EH (cell line): ENCODE measurements around the gene BCAR3.
A peak's percentile ranks its signal among the peaks of the same experiment; 100 is the strongest.

Experiments
- DNase-seq: peaks from one replicate; pipeline ENCODE4 v3.0.0-alpha.2; 2015; ENCODE audit warnings: low read depth

Gene BCAR3

DNA sequence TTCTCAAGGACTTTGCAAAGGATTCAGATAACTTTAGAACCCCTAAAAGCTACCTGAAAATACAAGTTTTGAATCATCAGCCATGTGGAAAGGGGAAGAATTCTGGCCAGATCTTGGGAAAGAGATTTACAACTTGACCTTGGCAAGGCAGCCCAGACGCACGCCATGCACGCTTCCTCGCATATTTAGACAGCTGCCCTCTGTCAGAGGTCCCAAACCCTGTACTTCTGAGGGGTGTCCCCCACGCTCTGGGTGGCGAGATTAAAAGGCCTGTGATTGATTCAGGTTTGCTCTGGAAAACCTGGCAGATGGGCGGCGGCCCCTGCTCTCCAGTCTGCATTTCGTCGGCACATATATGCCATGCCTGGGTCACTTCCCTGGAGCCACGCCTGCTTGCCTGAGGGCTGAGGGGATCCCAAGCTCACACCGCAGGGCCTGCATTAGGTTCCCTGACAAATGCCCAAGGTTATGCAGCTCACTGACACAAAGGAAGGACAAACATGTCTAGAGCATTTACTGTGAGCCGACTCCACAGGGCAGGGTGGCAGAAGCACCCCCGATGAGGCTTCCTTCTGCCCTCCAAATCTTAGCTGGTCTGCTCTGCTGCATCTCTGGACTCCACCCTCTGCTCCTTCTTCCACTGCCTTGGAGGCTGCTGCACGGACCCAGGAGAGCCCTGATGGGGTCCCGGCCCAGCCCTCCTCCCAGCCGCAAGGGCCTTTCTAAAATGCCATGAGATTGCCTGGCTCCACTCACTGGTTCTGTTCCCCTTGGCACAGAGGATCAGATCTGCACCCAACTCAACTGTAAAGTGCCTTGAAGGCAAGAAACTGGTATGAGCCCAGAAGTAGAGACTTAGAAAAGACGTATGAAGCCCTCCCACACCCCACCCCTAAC, 103.9 kb downstream of the BCAR3 start:
- DNase-seq = no peak

DNA sequence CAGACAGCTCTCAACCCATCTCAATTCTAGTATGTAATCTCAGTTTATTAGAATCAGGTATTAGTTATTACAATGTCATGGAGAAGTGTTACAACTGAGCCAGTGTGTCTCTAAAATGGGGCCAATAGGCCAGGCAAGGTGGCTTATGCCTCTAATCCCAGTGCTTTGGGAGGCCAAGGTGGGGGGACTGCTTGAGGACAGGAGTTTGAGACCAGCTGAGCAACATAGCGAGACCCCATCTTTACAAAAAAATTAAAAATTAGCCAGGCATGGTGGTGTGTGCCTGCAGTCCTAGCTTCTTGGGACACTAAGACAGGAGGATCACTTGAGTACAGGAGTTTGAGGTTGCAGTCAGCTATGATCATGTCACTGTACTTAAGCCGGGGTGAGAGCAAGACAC, 104.9 kb downstream of the BCAR3 start:
- DNase-seq = no peak

DNA sequence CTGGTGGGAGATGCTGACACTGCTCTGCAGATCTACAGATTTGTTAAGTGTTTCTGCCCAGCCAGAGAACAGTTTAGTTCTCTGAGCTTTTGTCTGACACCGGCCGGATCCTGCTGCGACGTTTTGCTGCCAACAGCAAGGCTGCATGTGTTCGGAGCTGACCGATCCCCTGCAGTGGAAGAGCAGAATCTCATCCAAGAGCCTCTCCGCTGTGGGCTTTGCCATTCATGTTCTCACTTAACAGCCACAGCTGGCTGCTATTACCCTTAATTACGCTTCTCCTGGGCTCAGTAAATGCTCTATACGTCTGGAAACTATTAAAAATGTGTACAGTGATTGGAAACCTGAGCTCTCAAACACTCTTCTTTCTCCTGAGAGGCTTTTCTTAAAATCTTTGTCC, 105.3 kb downstream of the BCAR3 start:
- no peak for DNase-seq

DNA sequence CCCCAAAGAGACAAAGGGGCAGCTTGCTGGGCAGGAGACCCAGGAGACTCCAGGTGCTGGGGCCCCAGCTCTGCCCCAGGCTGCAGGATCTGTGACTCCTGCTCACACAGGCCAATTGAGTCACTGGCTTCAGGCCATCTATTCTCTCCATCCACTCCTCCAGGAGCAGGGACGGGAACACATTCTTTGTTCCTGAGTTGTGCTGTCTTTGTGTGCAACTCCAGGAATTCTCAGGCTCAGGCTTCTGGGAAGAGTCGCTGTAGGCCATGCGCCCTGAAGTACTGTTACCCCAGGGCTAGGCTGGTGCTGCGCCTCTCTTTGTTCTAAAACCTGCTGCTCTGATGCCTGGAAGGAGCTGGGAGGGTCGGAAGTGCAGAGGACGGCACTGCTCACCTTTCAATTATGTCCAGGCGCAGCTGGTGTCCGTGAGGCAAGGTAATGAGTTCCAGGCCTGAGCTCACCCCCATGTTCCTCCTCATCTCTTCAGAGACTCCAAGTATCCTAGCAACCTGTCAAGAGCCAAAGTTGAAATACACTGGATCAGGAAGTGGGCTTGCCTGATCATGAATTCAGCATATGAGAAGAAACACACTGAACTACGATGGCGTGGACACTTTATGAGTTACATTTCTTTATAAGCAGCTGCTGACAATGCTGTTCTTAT, 105.9 kb downstream of the BCAR3 start:
- peak; percentile 61 for DNase-seq

DNA sequence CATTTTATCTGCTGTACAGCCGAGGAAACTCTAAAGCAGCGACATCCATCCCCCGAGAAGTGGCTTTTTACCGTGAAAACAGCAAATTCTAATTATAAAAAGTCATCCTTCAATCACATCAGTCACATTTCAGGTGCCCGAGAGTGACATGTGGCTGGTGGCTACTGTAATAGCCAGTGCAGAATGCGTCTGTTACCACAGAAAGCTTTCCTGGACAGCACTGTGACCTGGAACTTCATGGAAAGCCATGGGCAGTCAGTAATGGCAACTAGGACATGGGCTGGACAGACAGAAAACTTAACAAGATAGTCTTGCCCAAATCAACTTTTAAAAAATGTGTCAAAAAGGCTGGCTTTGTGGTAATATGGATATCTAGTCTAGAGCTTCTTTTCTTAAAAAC, 106.6 kb downstream of the BCAR3 start:
- DNase-seq = no peak

DNA sequence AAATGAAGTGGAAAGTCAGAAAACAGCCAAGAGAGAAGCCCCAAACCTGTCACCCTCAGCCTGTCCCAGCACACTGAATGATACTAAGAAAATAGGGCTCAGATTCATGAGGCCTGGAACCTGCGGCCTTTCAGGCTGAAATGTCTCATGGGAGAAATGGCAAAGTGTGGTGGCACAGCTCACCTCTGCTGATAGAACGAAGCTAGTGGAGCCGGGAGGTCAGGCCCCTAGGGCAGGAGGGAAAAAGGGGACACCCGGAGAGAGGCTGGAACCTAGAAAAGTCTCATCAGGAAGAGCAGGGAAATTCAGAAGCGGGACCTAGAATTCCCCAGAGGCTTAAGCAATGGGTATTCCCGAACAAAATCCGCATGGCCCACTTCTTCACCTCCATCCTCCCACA, 107.1 kb downstream of the BCAR3 start:
- DNase-seq = no peak

DNA sequence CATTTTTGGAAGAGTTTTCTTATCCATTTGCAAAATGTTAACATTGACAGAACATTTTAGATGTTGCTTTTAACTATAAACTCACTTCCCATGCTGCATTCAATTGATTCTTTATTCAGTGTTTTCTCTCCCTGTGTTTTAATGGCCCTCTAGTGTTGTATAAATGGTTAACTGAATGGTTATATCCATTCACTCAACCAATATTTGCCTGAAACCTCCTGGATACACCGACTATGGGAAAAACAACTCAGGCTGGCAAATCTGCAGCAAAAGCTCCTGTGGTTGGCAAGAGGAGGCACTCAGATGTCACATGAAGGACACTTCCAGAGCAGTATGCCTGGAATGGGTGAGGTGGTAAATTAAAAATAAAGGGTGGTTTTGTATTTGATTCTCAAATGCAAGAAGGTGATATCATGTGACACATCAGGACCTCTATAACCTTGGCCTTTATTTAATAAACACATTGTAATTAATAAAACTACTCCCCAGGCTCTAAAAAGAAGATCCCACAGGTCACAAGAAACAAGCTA, 107.6 kb downstream of the BCAR3 start:
- no peak for DNase-seq

DNA sequence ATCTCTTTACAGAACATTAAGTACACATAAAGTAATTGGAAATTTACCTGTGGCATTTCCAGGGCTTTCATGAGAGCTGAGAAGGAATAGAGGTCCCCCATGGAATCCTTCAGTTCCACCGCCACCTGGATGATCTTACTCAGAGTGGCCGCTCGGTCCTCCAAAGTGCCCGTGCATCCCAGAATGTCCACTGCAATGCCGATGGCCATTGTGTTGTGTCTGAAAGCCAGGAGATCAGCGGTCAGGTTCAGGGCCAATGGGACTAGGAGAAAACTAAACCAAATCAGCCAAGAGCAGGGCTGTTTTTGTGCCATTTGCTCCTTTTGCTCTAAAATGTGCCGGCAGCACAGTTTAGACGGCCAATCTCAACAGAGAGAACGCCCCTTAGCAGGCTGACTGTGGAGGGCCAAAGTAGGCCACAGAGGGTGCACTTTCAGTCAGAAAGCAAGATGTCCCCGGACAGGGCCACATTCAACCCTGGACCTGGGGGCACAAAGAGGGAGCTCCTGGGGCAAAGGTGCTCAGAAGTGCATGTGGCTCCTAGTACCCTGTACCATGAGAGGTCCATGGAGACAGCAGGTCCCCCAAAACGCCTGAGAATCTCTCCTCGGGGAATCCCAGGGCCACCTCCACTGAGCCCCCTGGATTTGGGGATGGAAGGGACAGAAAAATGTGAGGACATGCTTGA, 109.9 kb downstream of the BCAR3 start:
- DNase-seq = no peak

DNA sequence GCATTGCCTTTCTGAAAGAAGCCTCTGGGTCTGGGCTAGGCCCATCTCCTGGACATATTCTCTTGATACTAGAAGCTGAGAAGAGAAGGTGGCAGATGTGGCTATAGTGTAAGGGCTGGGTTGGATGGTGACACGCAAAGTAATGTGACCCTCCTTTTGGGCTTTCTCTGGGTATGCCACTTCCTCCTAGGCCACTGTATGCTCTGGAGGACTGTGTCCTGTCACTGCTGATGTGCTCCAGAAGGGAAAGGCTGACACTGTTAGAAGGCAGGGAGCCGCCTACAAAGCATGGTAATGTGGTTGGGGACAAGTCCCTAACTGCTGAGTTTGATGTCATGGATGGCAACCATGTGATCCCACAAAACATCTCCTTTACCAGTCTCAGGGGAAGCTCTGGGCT, 112.1 kb downstream of the BCAR3 start:
- DNase-seq = no peak

DNA sequence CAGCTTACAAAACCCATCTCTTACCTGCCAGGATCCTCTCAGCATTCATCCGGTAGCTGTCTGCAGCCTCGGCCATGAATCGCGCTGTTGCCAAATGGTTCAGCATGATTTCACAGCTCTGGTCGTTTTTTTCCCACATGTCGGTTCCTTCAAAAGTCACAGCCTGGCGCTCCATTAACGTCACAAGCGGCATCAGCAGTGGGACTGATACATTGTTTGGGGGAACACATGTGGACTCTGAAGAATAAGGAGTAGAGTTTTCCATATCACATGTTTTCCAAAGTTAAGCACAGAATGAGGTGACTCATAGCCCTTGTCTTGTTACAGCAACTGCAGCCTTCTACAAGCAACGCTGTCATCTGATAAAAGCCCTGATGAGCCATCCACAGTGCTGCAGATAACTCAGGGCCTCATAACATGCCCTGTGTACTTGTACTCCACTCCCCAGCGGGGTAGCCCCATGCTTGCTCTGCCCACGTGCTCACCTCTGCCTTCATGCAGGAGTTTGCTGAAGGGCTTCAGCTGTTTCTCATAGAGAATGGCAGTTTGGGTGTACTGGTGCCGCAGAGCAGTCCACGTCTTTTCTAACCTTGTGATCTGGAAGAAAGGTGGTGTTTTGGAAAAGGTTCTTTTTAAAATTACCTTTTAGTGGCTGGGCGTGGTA, 114.2 kb downstream of the BCAR3 start:
- DNase-seq = peak; percentile 91

DNA sequence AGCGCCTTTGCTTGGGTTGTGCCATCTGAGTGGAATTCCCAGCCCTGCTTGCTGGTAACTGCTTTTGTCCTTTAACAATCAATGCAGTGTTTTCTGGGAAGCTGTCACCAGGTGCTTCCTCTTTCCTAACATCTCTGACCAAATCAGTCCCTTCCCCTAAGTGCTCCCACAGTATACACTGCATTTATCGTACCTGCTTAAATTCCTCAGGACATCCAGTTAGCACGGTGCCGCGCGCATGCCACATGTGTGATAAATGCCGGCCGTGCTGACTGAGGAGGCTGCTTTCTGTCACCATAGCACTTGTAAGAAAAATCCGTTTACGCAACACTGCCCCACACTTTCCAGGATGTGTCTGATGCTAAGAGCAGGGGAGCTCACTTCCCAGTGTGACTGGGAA, 115.4 kb downstream of the BCAR3 start:
- DNase-seq = no peak

DNA sequence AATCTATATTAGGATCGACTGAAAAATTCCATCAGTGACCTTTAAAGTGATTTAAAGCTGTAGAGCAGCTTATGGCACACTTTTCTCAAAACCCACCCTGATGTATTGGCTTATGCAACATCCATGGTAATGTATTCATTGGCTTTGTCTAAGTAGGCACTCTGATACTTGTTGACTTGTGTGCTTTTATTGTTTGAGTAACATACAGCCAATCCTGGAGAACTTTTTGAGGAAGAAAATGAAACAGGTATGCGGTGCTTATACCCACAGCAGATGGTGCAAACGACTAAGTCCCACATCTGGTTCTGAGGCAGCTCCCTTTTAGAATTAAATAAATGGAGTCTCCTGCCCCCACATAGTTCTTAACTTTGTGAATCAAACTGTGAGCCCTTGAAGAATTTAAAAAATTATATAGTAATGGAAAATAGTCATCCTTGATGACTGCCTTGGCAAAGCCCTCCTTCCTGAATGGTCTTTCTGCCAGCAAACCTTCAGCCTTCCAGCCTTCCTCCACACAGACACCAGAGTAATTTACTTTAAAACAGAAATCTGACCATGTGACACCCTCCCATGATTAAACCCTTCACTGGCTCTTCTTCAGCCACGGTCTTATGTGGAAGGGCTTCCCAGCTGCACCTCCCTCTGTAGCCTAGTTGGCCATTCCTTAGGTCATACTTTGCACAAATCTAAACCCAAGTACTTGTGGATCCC, 116.0 kb downstream of the BCAR3 start:
- DNase-seq = peak; percentile 79

DNA sequence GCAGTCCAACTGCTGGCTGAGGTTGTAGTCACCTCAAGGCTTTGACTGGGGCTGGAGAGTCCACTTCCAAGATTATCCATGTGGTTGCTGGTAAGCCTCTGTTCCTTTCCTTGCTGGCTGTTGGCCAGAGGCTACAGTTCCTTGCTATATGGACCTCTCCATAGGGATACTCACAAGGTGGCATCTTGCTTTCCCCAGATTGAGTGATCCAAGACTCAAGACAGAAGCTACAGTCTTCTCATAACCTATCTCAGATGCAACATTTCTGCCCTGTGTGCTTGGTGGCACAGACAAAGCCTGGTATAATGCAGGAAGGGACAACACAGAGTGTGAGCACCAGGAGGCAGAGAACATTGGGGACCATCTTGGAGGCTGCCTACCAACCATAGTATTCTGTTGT, 121.9 kb downstream of the BCAR3 start:
- DNase-seq = no peak

DNA sequence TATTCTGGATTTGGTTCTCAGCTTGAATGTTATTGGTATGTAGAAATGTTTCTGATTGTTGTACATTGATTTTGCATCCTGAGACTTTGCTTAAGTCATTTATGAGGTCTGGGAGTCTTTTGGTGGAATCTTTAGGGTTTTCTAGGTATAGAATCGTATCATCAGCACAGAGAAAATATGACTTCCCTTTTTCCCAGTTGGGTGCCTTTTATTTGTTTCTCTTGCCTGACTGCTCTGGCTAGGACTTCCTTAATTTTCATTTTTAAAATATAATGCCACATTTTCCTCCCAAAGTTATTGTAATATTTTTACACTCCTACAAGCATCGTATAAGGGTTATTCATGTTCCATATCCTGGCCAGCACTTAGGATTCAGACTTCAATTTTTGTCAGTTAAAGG, 122.6 kb downstream of the BCAR3 start:
- no peak for DNase-seq

DNA sequence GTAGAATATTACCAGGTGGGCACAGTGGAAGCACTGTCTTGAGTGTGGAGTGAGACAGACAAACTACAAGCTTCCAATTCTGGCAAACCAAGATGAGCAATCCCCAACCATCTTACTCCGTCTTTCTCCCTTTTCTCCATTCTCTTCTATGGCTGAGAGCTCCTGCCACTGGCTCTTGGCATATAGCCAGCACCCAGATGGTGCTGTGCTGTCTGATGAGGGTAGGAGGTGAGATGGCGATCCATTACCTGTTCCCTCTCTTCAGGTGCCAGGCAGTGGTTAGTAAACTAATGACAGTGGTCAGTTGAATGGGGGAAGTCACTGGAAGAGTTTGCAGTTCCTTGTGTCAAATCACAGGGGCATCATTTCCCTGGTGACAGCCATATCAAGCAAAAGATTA, 125.3 kb downstream of the BCAR3 start:
- no peak for DNase-seq

DNA sequence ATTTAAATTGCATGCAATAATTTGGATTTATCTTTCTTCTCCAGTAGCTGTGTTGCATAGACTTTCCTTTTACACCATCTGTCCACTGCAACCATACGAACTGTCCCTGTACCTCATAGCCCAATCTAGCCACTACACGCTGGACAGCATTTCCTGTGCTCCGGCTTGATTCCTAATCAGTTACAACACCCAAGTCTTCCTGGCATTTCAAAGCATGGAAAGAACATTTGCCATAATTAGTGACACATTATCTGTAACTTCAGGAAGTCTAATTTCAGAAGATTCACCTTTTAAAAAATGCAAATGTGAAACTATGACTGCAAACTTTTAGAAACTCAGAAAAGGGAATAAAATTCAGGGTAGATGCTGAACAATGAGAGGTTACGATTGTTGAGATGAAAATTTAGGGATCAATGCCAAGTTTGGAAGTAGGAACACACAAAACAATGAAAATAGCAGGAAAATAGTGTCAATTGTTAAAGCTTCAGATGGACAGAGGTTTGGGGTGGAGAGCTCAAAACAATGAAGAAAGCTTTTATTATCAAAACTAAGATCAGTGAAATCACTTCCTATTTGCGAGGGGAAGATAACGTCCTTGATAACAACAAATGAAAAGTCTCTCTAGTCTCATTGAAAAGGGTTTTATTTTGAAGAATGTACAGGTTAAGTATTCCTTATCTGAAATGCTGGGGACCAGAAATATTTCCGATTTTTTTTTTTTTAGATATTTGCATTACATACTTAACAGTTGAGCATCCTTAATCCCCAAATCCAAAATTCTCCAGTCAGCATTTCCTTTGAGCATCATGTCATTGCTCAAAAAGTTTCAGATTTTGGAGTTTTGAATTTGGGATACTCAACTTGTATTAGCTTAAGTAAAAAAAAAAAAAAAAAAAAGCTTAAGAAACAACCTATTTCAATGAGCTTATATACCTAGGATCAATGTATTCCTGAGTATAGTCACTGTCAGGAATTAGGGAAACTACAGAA, 126.5 kb downstream of the BCAR3 start:
- DNase-seq = no peak

DNA sequence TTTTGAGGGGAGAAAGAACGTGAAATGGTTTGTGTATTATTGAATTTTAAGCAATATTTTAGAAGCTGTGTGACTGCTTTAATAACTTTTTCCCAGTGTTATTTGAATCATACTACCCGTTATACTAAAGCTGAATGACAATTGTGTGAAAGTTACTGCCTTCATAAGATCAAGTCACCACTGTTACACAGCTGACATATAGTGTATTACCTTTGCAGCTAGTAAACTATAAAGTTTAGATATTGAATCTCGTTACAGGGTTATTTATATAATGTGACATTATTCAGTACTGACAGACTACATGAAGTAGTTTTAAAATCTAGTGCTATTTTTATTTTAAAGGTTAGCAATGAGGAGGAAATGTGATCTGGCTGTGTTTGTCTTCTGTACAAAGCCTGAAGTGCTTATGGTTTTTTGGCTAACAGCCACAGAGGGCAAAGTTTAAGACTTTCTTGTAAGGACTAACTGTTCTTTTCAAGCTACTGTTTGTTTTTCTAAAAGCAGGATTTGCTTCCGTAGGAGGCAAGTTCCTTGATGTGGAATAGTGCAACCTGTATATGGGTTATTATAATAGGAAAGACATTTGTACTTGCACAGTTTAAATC, 127.6 kb downstream of the BCAR3 start:
- peak; percentile 67 for DNase-seq

DNA sequence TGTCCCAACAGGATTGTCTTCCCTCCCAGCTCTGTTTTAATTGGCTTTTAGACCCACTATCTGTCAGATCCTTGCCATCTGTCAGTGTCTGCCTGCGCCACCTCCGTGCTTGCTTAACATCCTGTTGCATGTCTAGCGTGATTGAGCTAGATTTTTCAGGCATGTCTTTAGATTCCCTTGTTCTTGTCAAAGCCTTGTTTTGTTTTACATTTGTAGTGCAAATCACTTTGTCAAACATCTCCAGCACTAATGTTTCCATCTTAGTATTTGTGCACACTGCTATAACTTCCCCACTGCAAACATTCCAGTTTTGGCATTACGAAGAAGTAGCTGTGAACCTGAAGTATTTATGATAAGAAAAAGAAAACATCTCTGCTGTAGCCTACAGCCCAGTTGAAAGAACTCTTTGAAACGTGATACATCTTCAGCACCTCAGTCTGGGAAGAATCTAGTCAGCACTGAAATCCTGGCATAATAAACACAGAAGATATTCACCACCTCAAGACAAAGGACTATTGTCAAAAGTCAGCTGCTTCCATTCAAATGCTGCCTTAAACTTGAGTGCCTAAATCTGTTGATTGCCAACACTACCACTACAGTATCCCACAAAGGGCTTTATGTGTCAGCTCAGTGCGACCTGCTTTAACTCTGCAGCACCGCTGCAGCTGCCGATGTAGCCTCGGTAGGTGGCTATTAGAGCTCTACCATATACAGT, 128.7 kb downstream of the BCAR3 start:
- peak; percentile 71 for DNase-seq

DNA sequence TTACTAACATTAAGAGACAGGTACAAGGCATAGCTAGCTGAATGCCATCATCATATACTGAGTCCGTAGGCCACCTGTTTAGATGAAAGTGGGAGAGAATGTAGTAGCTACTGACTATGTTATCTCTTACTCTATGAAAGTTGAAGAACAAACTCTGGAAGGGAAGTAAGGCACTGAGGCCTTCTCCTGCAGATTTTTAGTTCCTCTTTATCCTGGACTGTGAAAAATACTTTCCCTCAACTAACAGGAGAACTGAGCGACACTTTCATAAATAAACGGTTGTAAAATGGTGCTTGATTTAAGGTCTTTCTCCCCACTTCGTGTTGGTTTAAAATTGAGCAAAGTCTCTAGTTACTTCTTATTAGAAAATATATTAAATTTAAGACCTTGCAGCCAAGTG, 131.8 kb downstream of the BCAR3 start:
- no peak for DNase-seq
